GM10266 (cell line): Measurements from ENCODE around the gene ANTXR1.

Source experiments
- DNase-seq: peaks from one replicate; pipeline ENCODE4 v3.0.0; 2012; ENCODE audit errors: extremely low spot score
- CTCF ChIP-seq: IDR thresholded peaks from 2 replicates; pipeline ENCODE4 v1.5.1; 2012; ENCODE audit warnings: mild to moderate bottlenecking, low read depth; ENCODE audit not compliant: control insufficient read depth, insufficient read depth; ENCODE audit errors: missing control alignments

ANTXR1 gene

GRCh38 chr2:69022548-69022947 is 9.6 kb downstream of the ANTXR1 start:
- DNase-seq, result no peak
- TF ChIP-seq CTCF, result no peak

- no peak for TF ChIP-seq CTCF
- DNase-seq, result no peak
Observed at GRCh38 chr2:69023236-69023635, 10.3 kb downstream of the ANTXR1 start.

- peak; percentile 53 for TF ChIP-seq CTCF
- peak; percentile 38 for DNase-seq
Observed at GRCh38 chr2:69026026-69026425, 13.0 kb downstream of the ANTXR1 start.

GRCh38 chr2:69026691-69027459 is 13.9 kb downstream of the ANTXR1 start:
- TF ChIP-seq CTCF, result no peak
- no peak for DNase-seq

GRCh38 chr2:69030800-69031428 is 17.9 kb downstream of the ANTXR1 start:
- no peak for DNase-seq
- no peak for TF ChIP-seq CTCF

GRCh38 chr2:69031466-69031865 is 18.5 kb downstream of the ANTXR1 start:
- TF ChIP-seq CTCF, result no peak

GRCh38 chr2:69032336-69032735 is 19.4 kb downstream of the ANTXR1 start:
- no peak for TF ChIP-seq CTCF
- DNase-seq, result no peak

More at GRCh38 chr2:69031466-69031865, 18.5 kb downstream of the ANTXR1 start:
- no peak for DNase-seq
